K562 (cell line): ENCODE measurements around the gene FAM181B. TPM values are rescaled to one million over a fixed set of nuclear protein-coding genes. Genes with fewer than 3 reads are reported as not detected.

Experiments
- ATAC-seq: fragments of 200-7000 bp; cut with Tn5 transposase; 3 replicates; pipeline ENCODE4 v1.9.1; 2020; ENCODE audit warnings: moderate library complexity
- BruUV-seq: library from RNA; stranded (reverse); fragments of 400-500 nt; replicated peaks from 2 replicates; lab custom pipeline; 2021; lab: Mats Ljungman, UMichigan
- CTCF ChIA-PET: fragments of 300-600 bp; formaldehyde crosslinking; extraction: SDS; loops from one replicate; lab custom pipeline; 2021; ENCODE audit warnings: low intra/inter-chr PET ratio; lab: Yijun Ruan, JAX
- POLR2A ChIA-PET: fragments of 300-600, 350-650 bp; sonication (Branson Sonifier 250); formaldehyde crosslinking; extraction: SDS; loops from one replicate; lab custom pipeline; 2021; ENCODE audit warnings: antibody characterized with exemption, inconsistent platforms; lab: Yijun Ruan, JAX
- DNase-seq, 4 experiments: peaks; one replicate each; pipeline versions ENCODE4 v3.0.0 to v3.0.0-alpha.2; 2011 to 2018; ENCODE audit warnings: low spot score in 3 of 4, mixed read lengths in 3 of 4; ENCODE audit errors: extremely low read depth in 1 of 4
- FAIRE-seq: peaks from 2 replicates; lab custom pipeline; 2011; peaks lifted over from hg19 to GRCh38; lab: Jason Lieb, UNC
- H2AFZ ChIP-seq: 2 replicates; pipeline ENCODE4 v1.6.0; 2011; ENCODE audit warnings: low read depth, low read length, control low read depth, inconsistent platforms
- H3K27ac ChIP-seq: fragments of 200-600 bp; 3 replicates; pipeline ENCODE4 v1.8.0; 2011; ENCODE audit warnings: low read depth, mild to moderate bottlenecking, control low read depth, inconsistent platforms, low read length, moderate library complexity, mixed read lengths; ENCODE audit errors: extremely low read depth
- H3K27me3 ChIP-seq, 2 experiments: fragments of 300-600 bp in 1 of 2; 2 replicates in 1 of 2; 3 replicates in 1 of 2; pipeline versions ENCODE4 v1.6.0 to v1.8.0; 2011; ENCODE audit warnings: inconsistent platforms in 2 of 2, low read length in 2 of 2, mild to moderate bottlenecking in 1 of 2, mixed read lengths in 1 of 2, moderate library complexity in 1 of 2; ENCODE audit not compliant: control insufficient read depth in 2 of 2, insufficient read depth in 2 of 2
- H3K36me3 ChIP-seq: fragments of 300-600 bp; 3 replicates; pipeline ENCODE4 v1.8.0; 2011; ENCODE audit warnings: mild to moderate bottlenecking, low read length, inconsistent platforms; ENCODE audit not compliant: control insufficient read depth, insufficient read depth
- H3K4me1 ChIP-seq, 2 experiments: fragments of 200-600 bp in 1 of 2; replicated peaks in 1 of 2; 2 replicates in 1 of 2; 3 replicates in 1 of 2; pipeline versions ENCODE4 v1.5.1 to v1.8.0; 2011; ENCODE audit warnings: inconsistent platforms in 2 of 2, low read length in 2 of 2, mild to moderate bottlenecking in 1 of 2, mixed read lengths in 1 of 2, moderate library complexity in 1 of 2; ENCODE audit not compliant: control insufficient read depth in 2 of 2, insufficient read depth in 2 of 2
- H3K4me2 ChIP-seq: 2 replicates; pipeline ENCODE4 v1.6.1; 2011; ENCODE audit warnings: low read length, control low read depth, inconsistent platforms, mixed read lengths; ENCODE audit not compliant: insufficient read depth
- H3K4me3 ChIP-seq: fragments of 200-600 bp; sonication (generic), shearing (Covaris generic); 2 replicates; pipeline ENCODE4 v1.5.1; 2016; ENCODE audit warnings: control low read depth, inconsistent platforms
- H3K79me2 ChIP-seq: fragments of 200-600 bp; 3 replicates; pipeline ENCODE4 v1.8.0; 2011; ENCODE audit warnings: low read length, inconsistent platforms; ENCODE audit not compliant: control insufficient read depth, insufficient read depth
- H3K9ac ChIP-seq, 2 experiments: 2 replicates each; pipeline versions ENCODE4 v1.6.0 to v1.6.1; 2011; ENCODE audit warnings: low read depth in 2 of 2, low read length in 2 of 2, control low read depth in 1 of 2, inconsistent platforms in 1 of 2, mild to moderate bottlenecking in 1 of 2, mixed read lengths in 1 of 2; ENCODE audit not compliant: insufficient read depth in 1 of 2
- H3K9me1 ChIP-seq: one replicate; pipeline ENCODE4 v1.6.0; 2011; ENCODE audit warnings: inconsistent platforms, mild to moderate bottlenecking, low read length, moderate library complexity; ENCODE audit not compliant: control insufficient read depth, insufficient read depth
- H3K9me3 ChIP-seq: replicated peaks from 2 replicates; pipeline ENCODE4 v1.5.1; 2011; ENCODE audit warnings: low read depth, low read length, inconsistent platforms; ENCODE audit not compliant: control insufficient read depth, insufficient read depth
- H4K20me1 ChIP-seq: replicated peaks from 2 replicates; pipeline ENCODE4 v1.6.1; 2011; ENCODE audit warnings: low read length, inconsistent platforms, mixed read lengths; ENCODE audit not compliant: control insufficient read depth, insufficient read depth
- COPS2 ChIP-seq: fragments of 450-650 bp; conservative IDR thresholded peaks from 2 replicates; pipeline ENCODE4 v1.6.1; 2016; ENCODE audit warnings: mild to moderate bottlenecking, moderate library complexity
- DMBX1 ChIP-seq: fragments of 250-450 bp; sonication (Bioruptor Pico); IDR thresholded peaks from 2 replicates; pipeline ENCODE4 v1.8.0; 2022; ENCODE audit warnings: inconsistent platforms, mild to moderate bottlenecking, moderate library complexity, borderline replicate concordance
- MYC ChIP-seq, 2 experiments: fragments of 250-450 bp in 1 of 2; sonication (Bioruptor Pico) in 1 of 2; IDR thresholded peaks; 2 replicates each; pipeline versions ENCODE4 v1.5.1 to v1.6.1; 2012 to 2021; ENCODE audit warnings: low read depth in 2 of 2, borderline replicate concordance in 1 of 2, improper control_type of control experiment in 1 of 2, low read length in 1 of 2, mild to moderate bottlenecking in 1 of 2, moderate library complexity in 1 of 2
- NCOA1 ChIP-seq: fragments of 450-650 bp; IDR thresholded peaks from 2 replicates; pipeline ENCODE4 v1.6.1; 2016; ENCODE audit warnings: low read depth
- NRF1 ChIP-seq, 2 experiments: fragments of 450-650 bp; IDR thresholded peaks in 1 of 2; conservative IDR thresholded peaks in 1 of 2; 2 replicates each; pipeline ENCODE4 v1.6.1; 2014; ENCODE audit warnings: mild to moderate bottlenecking in 2 of 2
- PHB ChIP-seq: fragments of 250-450 bp; sonication (Bioruptor Pico); IDR thresholded peaks from 2 replicates; pipeline ENCODE4 v1.5.0; 2021
- PRPF4 ChIP-seq: fragments of 200-400 bp; formaldehyde crosslinking; IDR thresholded peaks from one replicate; pipeline ENCODE4 v1.6.1; 2017; ENCODE audit warnings: low read length, low read depth, mild to moderate bottlenecking; ENCODE audit not compliant: insufficient read depth, poor library complexity, severe bottlenecking
- TCF3 ChIP-seq: sonication (generic); formaldehyde crosslinking; IDR thresholded peaks from 2 replicates; pipeline ENCODE4 v1.4.0; 2020; ENCODE audit warnings: mild to moderate bottlenecking, missing genetic modification reagents
- ZNF316 ChIP-seq: fragments of 450-650 bp; IDR thresholded peaks from 2 replicates; pipeline ENCODE4 v1.6.1; 2016
- ZNF780A ChIP-seq: fragments of 250-450 bp; sonication (Bioruptor Pico); IDR thresholded peaks from 2 replicates; pipeline ENCODE4 v1.5.0; 2021; ENCODE audit warnings: mild to moderate bottlenecking
- WGBS: fragments of 100-300 bp; shearing (Covaris generic); methylation state at CpG from one replicate; pipeline ENCODE4 v1.1.6; 2016; ENCODE audit warnings: low coverage, mixed read lengths; ENCODE audit not compliant: insufficient coverage; ENCODE audit errors: missing lambda C conversion rate; 5-methylcytosine and 5-hydroxymethylcytosine counted together
- in situ Hi-C: fragments of 300-500 bp; cut with MboI; formaldehyde crosslinking; loops from 4 replicates; pipeline ENCODE4 v1.15.0; 2018; ENCODE audit warnings: inconsistent platforms, mixed read lengths
- intact Hi-C: fragments of 100-400 bp; cut with micrococcal nuclease; formaldehyde crosslinking; loops from 2 replicates; pipeline ENCODE4 v1.14.2; 2022
- polyA plus RNA-seq, 8 experiments: library from polyadenylated mRNA; depleted of rRNA in 4 of 8; stranded (reverse) in 5 of 8; unstranded in 3 of 8; fragments of >200 nt; fragmentation: Nextera tagmentation in 2 of 8; fragmentation: Illumina TruSeq in 1 of 8; extraction: Ambion mirVana in 2 of 8; extraction: Trizol in 1 of 8; gene quantifications; 2 replicates each; pipeline versions ENCODE4 v1.2.1 to v1.2.3, GENCODE V29; 2011 to 2014; ENCODE audit warnings: inconsistent platforms in 1 of 8, missing spikeins in 1 of 8
- total RNA-seq, 7 experiments: library from RNA; depleted of rRNA in 6 of 7; stranded (reverse); fragments of >200 nt in 6 of 7; fragmentation: Illumina TruSeq in 2 of 7; extraction: Trizol in 2 of 7; gene quantifications; 2 replicates each; pipeline versions ENCODE4 v1.2.1 to v1.2.3, GENCODE V29; 2011 to 2021; ENCODE audit warnings: low replicate concordance in 1 of 7

FAM181B gene
- total and polyA plus RNA-seq, 9 of the 15 experiments (the other 6 are each of a cell fraction or from before 2014, with no cell fraction given): 0.01 TPM; not detected in 8

DNA sequence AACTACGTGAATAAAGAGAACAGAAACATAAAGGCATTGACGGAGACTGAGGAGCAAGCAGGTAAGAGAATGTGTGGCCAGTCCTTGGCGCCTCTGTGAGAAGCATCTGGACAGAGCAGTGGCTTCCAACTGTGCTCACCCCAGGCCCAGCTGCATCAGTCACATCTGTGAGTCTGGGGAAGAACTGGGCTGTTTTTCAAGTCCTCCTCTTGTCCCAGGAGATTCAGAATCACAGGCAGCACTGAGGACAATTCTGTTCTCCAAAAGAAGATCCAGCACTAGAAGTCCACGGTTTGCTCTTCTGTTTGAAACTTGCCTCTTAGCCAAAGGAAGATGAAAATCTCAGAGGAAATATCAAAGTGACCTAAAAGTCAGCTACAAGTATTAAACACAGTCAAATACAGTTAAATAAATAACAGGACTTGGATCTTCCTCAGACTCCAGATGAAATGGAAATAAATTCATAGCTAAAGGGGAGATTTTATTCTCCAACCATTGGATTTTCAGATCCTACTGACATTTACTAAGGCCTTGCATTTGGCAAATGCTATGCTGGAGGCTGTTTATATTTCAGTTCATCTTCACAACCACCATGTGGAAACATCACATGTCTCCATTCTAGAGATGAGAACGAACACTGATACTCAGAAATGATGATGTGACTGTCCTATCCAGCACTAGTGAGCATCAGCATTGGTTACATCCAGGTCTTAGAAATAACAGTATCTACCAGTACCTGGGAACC, 14.1 kb downstream of the FAM181B start:
- Histone ChIP-seq H3K9me3 (no peaks in the 10 kb centered on the region), H3K4me3 (no peak overlapping the region), H3K36me3 (no peaks in the 10 kb centered on the region), H4K20me1 (no peaks in the 10 kb centered on the region; the same call in 1 of the 2 replicates), H3K27ac (no peak overlapping the region), H3K4me2 (no peak overlapping the region), H3K9ac (no peak overlapping the region), H3K4me1 (no peaks in the 10 kb centered on the region), H3K27me3 (peaks cover 3 to 11% of the 10 kb centered on the region in 2 experiments; a peak in 4 of 5 replicates), H2AFZ (no peak overlapping the region), H3K9me1 (no peaks in the 10 kb centered on the region), H3K79me2 (no peaks in the 10 kb centered on the region)
- TF ChIP-seq PRPF4: no peak
- TF ChIP-seq PHB: no peak
- no peak for TF ChIP-seq ZNF780A (CRISPR knock-in tag)
- TF ChIP-seq COPS2: no peak
- TF ChIP-seq MYC (IDR thresholded peaks at IDR 0.05; ENCODE audit: low read depth, low read length): no peak
- TF ChIP-seq MYC (CRISPR knock-in tag; IDR thresholded peaks at IDR 0.05; ENCODE audit: borderline replicate concordance, low read depth): no peak
- no peak for TF ChIP-seq NCOA1
- TF ChIP-seq ZNF316: no peak
- no peak for TF ChIP-seq TCF3 (CRISPR knock-in tag)
- no peak for TF ChIP-seq NRF1 (conservative IDR thresholded peaks at IDR 0.05 in 1 of 2, IDR thresholded peaks at IDR 0.05 in 1 of 2)
- no peak for TF ChIP-seq DMBX1 (CRISPR knock-in tag)
- ATAC-seq (no peak), DNase-seq (no peak), FAIRE-seq (no peak)
- intact Hi-C loops: loop anchor here (2.0 to 5.0 kb wide), 4 partner anchors 183 to 1098 kb away; partner anchors contain the start of genes DDIAS and PRCP
- BruUV-seq: no TSS peak
- POLR2A ChIA-PET: interaction anchor here (0.7 to 1.0 kb wide), 2 partner anchors 12 to 36 kb away, joined by 3 to 4 read pairs; no protein-coding TSS in a partner anchor
- in situ Hi-C loops: loop anchor here (5.0 to 10.0 kb wide), 2 partner anchors 148 to 1085 kb away; no protein-coding TSS in a partner anchor
- WGBS: 0% methylated on average over 5 of the region's 5 CpGs
- CTCF ChIA-PET: interaction anchor here (3.4 kb wide), 1 partner anchor 145 kb away, joined by 16 read pairs; no protein-coding TSS in a partner anchor
